Adrenal gland (tissue), 5 donors: ENCODE results near the gene TRPM5.

Experiments
- CTCF ChIP-seq, 6 experiments: fragments of 450-650 bp in 4 of 6; fragments of 200-600 bp in 2 of 6; sonication (generic) in 1 of 6; IDR thresholded peaks; 1 replicate in 5 of 6; 2 replicates in 1 of 6; pipeline versions ENCODE4 v1.5.1 to v1.8.0; 2016 to 2021; ENCODE audit warnings: antibody characterized with exemption in 6 of 6, mild to moderate bottlenecking in 2 of 6, moderate library complexity in 1 of 6
- POLR2A ChIP-seq, 2 donors: fragments of 450-650 bp; IDR thresholded peaks; one replicate each; pipeline ENCODE4 v1.6.1; 2017; ENCODE audit warnings: antibody characterized with exemption in 2 of 2, mild to moderate bottlenecking in 2 of 2, moderate library complexity in 1 of 2
- donor health status: DM: no; HTN: no; CAD: no.

- TF ChIP-seq POLR2A (IDR thresholded peaks at IDR 0.05) (no peak), CTCF (IDR thresholded peaks at IDR 0.05) (no peak)
Observed at GRCh38 chr11:2442589-2442988, 1.7 kb downstream of the TRPM5 start.
